GM06990 (cell line): Measurements from ENCODE around the gene SBNO2.

Experiments used
- DNase-seq: peaks from one replicate; pipeline ENCODE4 v3.0.0-alpha.2; 2011; ENCODE audit not compliant: insufficient read length; ENCODE audit errors: extremely low read depth
- H3K27me3 ChIP-seq: replicated peaks from 2 replicates; pipeline ENCODE4 v1.6.0; 2011; ENCODE audit warnings: low read length; ENCODE audit not compliant: control insufficient read depth, insufficient read depth
- H3K36me3 ChIP-seq: 2 replicates; pipeline ENCODE4 v1.5.1; 2011; ENCODE audit warnings: low read length; ENCODE audit not compliant: control insufficient read depth, insufficient read depth
- H3K4me3 ChIP-seq: replicated peaks from 2 replicates; pipeline ENCODE4 v1.5.1; 2011; ENCODE audit warnings: low read depth, mild to moderate bottlenecking, control low read depth, low read length
- CTCF ChIP-seq: IDR thresholded peaks from 2 replicates; pipeline ENCODE4 v1.5.1; 2011; ENCODE audit warnings: low read length, control low read depth, mild to moderate bottlenecking, inconsistent platforms; ENCODE audit not compliant: insufficient read depth, poor library complexity, severe bottlenecking

The SBNO2 gene

GRCh38 chr19:1199531-1199930 is 25.5 kb upstream of the SBNO2 start:
- no peaks in the 10 kb centered on the region for H3K27me3 ChIP-seq
- H3K36me3 ChIP-seq = no peaks in the 10 kb centered on the region
- no peak for TF ChIP-seq CTCF
- no peak overlapping the region for H3K4me3 ChIP-seq
- DNase-seq = no peak

- Histone ChIP-seq H3K27me3 (no peaks in the 10 kb centered on the region), H3K4me3 (no peak overlapping the region), H3K36me3 (no peaks in the 10 kb centered on the region)
- TF ChIP-seq CTCF = no peak
- no peak for DNase-seq
Measured at GRCh38 chr19:1189419-1189818, 15.4 kb upstream of the SBNO2 start.

GRCh38 chr19:1183543-1184172 is 9.6 kb upstream of the SBNO2 start:
- no peak overlapping the region for H3K4me3 ChIP-seq
- TF ChIP-seq CTCF = no peak
- peak; percentile 78 for DNase-seq
- H3K36me3 ChIP-seq = no peaks in the 10 kb centered on the region
- no peaks in the 10 kb centered on the region for H3K27me3 ChIP-seq

- no peak for DNase-seq
- H3K36me3 ChIP-seq = no peaks in the 10 kb centered on the region
- no peak for TF ChIP-seq CTCF
- H3K27me3 ChIP-seq = no peaks in the 10 kb centered on the region
- H3K4me3 ChIP-seq = no peak overlapping the region
Measured at GRCh38 chr19:1182727-1183126, 8.7 kb upstream of the SBNO2 start.

- no peak overlapping the region for H3K4me3 ChIP-seq
- TF ChIP-seq CTCF = no peak
- DNase-seq = no peak
- no peaks in the 10 kb centered on the region for H3K27me3 ChIP-seq
- no peaks in the 10 kb centered on the region for H3K36me3 ChIP-seq
Measured at GRCh38 chr19:1182068-1182467, 8.0 kb upstream of the SBNO2 start.

GRCh38 chr19:1181606-1182005 is 7.5 kb upstream of the SBNO2 start:
- Histone ChIP-seq H3K27me3 (no peaks in the 10 kb centered on the region), H3K36me3 (no peaks in the 10 kb centered on the region), H3K4me3 (no peak overlapping the region)
- no peak for DNase-seq
- no peak for TF ChIP-seq CTCF
